K562 (cell line): Measurements from ENCODE around the gene SLC22A12. TPM values are rescaled to one million over a fixed set of nuclear protein-coding genes. Genes with fewer than 3 reads are reported as not detected.

Experiments
- ATAC-seq: fragments of 200-7000 bp; cut with Tn5 transposase; 3 replicates; pipeline ENCODE4 v1.9.1; 2020; ENCODE audit warnings: moderate library complexity
- BruUV-seq: library from RNA; stranded (reverse); fragments of 400-500 nt; replicated peaks from 2 replicates; lab custom pipeline; 2021; lab: Mats Ljungman, UMichigan
- CTCF ChIA-PET: fragments of 300-600 bp; formaldehyde crosslinking; extraction: SDS; loops from one replicate; lab custom pipeline; 2021; ENCODE audit warnings: low intra/inter-chr PET ratio; lab: Yijun Ruan, JAX
- POLR2A ChIA-PET: fragments of 300-600, 350-650 bp; sonication (Branson Sonifier 250); formaldehyde crosslinking; extraction: SDS; loops from one replicate; lab custom pipeline; 2021; ENCODE audit warnings: antibody characterized with exemption, inconsistent platforms; lab: Yijun Ruan, JAX
- DNase-seq, 4 experiments: peaks; one replicate each; pipeline versions ENCODE4 v3.0.0 to v3.0.0-alpha.2; 2011 to 2018; ENCODE audit warnings: low spot score in 3 of 4, mixed read lengths in 3 of 4; ENCODE audit errors: extremely low read depth in 1 of 4
- FAIRE-seq: peaks from 2 replicates; lab custom pipeline; 2011; peaks lifted over from hg19 to GRCh38; lab: Jason Lieb, UNC
- H2AFZ ChIP-seq: 2 replicates; pipeline ENCODE4 v1.6.0; 2011; ENCODE audit warnings: low read depth, low read length, control low read depth, inconsistent platforms
- H3K27ac ChIP-seq: fragments of 200-600 bp; 3 replicates; pipeline ENCODE4 v1.8.0; 2011; ENCODE audit warnings: low read depth, mild to moderate bottlenecking, control low read depth, inconsistent platforms, low read length, moderate library complexity, mixed read lengths; ENCODE audit errors: extremely low read depth
- H3K27me3 ChIP-seq, 2 experiments: fragments of 300-600 bp in 1 of 2; 2 replicates in 1 of 2; 3 replicates in 1 of 2; pipeline versions ENCODE4 v1.6.0 to v1.8.0; 2011; ENCODE audit warnings: inconsistent platforms in 2 of 2, low read length in 2 of 2, mild to moderate bottlenecking in 1 of 2, mixed read lengths in 1 of 2, moderate library complexity in 1 of 2; ENCODE audit not compliant: control insufficient read depth in 2 of 2, insufficient read depth in 2 of 2
- H3K36me3 ChIP-seq: fragments of 300-600 bp; 3 replicates; pipeline ENCODE4 v1.8.0; 2011; ENCODE audit warnings: mild to moderate bottlenecking, low read length, inconsistent platforms; ENCODE audit not compliant: control insufficient read depth, insufficient read depth
- H3K4me1 ChIP-seq, 2 experiments: fragments of 200-600 bp in 1 of 2; replicated peaks in 1 of 2; 2 replicates in 1 of 2; 3 replicates in 1 of 2; pipeline versions ENCODE4 v1.5.1 to v1.8.0; 2011; ENCODE audit warnings: inconsistent platforms in 2 of 2, low read length in 2 of 2, mild to moderate bottlenecking in 1 of 2, mixed read lengths in 1 of 2, moderate library complexity in 1 of 2; ENCODE audit not compliant: control insufficient read depth in 2 of 2, insufficient read depth in 2 of 2
- H3K4me2 ChIP-seq: 2 replicates; pipeline ENCODE4 v1.6.1; 2011; ENCODE audit warnings: low read length, control low read depth, inconsistent platforms, mixed read lengths; ENCODE audit not compliant: insufficient read depth
- H3K4me3 ChIP-seq: fragments of 200-600 bp; sonication (generic), shearing (Covaris generic); 2 replicates; pipeline ENCODE4 v1.5.1; 2016; ENCODE audit warnings: control low read depth, inconsistent platforms
- H3K79me2 ChIP-seq: fragments of 200-600 bp; 3 replicates; pipeline ENCODE4 v1.8.0; 2011; ENCODE audit warnings: low read length, inconsistent platforms; ENCODE audit not compliant: control insufficient read depth, insufficient read depth
- H3K9ac ChIP-seq, 2 experiments: 2 replicates each; pipeline versions ENCODE4 v1.6.0 to v1.6.1; 2011; ENCODE audit warnings: low read depth in 2 of 2, low read length in 2 of 2, control low read depth in 1 of 2, inconsistent platforms in 1 of 2, mild to moderate bottlenecking in 1 of 2, mixed read lengths in 1 of 2; ENCODE audit not compliant: insufficient read depth in 1 of 2
- H3K9me1 ChIP-seq: one replicate; pipeline ENCODE4 v1.6.0; 2011; ENCODE audit warnings: inconsistent platforms, mild to moderate bottlenecking, low read length, moderate library complexity; ENCODE audit not compliant: control insufficient read depth, insufficient read depth
- H3K9me3 ChIP-seq: replicated peaks from 2 replicates; pipeline ENCODE4 v1.5.1; 2011; ENCODE audit warnings: low read depth, low read length, inconsistent platforms; ENCODE audit not compliant: control insufficient read depth, insufficient read depth
- H4K20me1 ChIP-seq: replicated peaks from 2 replicates; pipeline ENCODE4 v1.6.1; 2011; ENCODE audit warnings: low read length, inconsistent platforms, mixed read lengths; ENCODE audit not compliant: control insufficient read depth, insufficient read depth
- ADNP ChIP-seq: fragments of 200-800 bp; sonication (Bioruptor generic); IDR thresholded peaks from 2 replicates; pipeline ENCODE4 v1.6.1; 2016; ENCODE audit warnings: missing genetic modification characterization, missing compliant biosample characterization
- BCOR ChIP-seq: fragments of 450-650 bp; IDR thresholded peaks from 2 replicates; pipeline ENCODE4 v1.6.1; 2016
- CHD4 ChIP-seq: fragments of 200-600 bp; sonication (generic); IDR thresholded peaks from 3 replicates; pipeline ENCODE4 v1.6.1; 2012; ENCODE audit warnings: low read depth, mild to moderate bottlenecking, mixed read lengths, low read length, inconsistent platforms; ENCODE audit not compliant: insufficient read depth, insufficient replicate concordance, poor library complexity, severe bottlenecking
- ELF2 ChIP-seq: fragments of 250-450 bp; sonication (Bioruptor Pico); IDR thresholded peaks from 2 replicates; pipeline ENCODE4 v1.5.0; 2021; ENCODE audit warnings: mild to moderate bottlenecking
- HOMEZ ChIP-seq: fragments of 250-450 bp; sonication (Bioruptor Pico); IDR thresholded peaks from 2 replicates; pipeline ENCODE4 v1.4.0; 2020; ENCODE audit warnings: mild to moderate bottlenecking, moderate library complexity
- KDM1A ChIP-seq, 2 experiments: fragments of 450-650 bp; IDR thresholded peaks; 2 replicates each; pipeline ENCODE4 v1.6.1; 2016; ENCODE audit warnings: mild to moderate bottlenecking in 2 of 2
- PPARD ChIP-seq: fragments of 250-450 bp; sonication (Bioruptor Pico); IDR thresholded peaks from 2 replicates; pipeline ENCODE4 v1.8.0; 2022; ENCODE audit warnings: inconsistent platforms, mild to moderate bottlenecking, moderate library complexity
- RB1 ChIP-seq: fragments of 450-650 bp; IDR thresholded peaks from 2 replicates; pipeline ENCODE4 v1.6.1; 2017; ENCODE audit warnings: low read depth, mild to moderate bottlenecking
- TAL1 ChIP-seq: fragments of 450-650 bp; IDR thresholded peaks from 2 replicates; pipeline ENCODE4 v1.6.1; 2016; ENCODE audit warnings: mild to moderate bottlenecking
- ZNF551 ChIP-seq: fragments of 250-450 bp; sonication (Bioruptor Pico); IDR thresholded peaks from 2 replicates; pipeline ENCODE4 v1.5.0; 2021; ENCODE audit warnings: mild to moderate bottlenecking, moderate library complexity
- WGBS: fragments of 100-300 bp; shearing (Covaris generic); methylation state at CpG from one replicate; pipeline ENCODE4 v1.1.6; 2016; ENCODE audit warnings: low coverage, mixed read lengths; ENCODE audit not compliant: insufficient coverage; ENCODE audit errors: missing lambda C conversion rate; 5-methylcytosine and 5-hydroxymethylcytosine counted together
- in situ Hi-C: fragments of 300-500 bp; cut with MboI; formaldehyde crosslinking; loops from 4 replicates; pipeline ENCODE4 v1.15.0; 2018; ENCODE audit warnings: inconsistent platforms, mixed read lengths
- intact Hi-C: fragments of 100-400 bp; cut with micrococcal nuclease; formaldehyde crosslinking; loops from 2 replicates; pipeline ENCODE4 v1.14.2; 2022
- polyA plus RNA-seq, 8 experiments: library from polyadenylated mRNA; depleted of rRNA in 4 of 8; stranded (reverse) in 5 of 8; unstranded in 3 of 8; fragments of >200 nt; fragmentation: Nextera tagmentation in 2 of 8; fragmentation: Illumina TruSeq in 1 of 8; extraction: Ambion mirVana in 2 of 8; extraction: Trizol in 1 of 8; gene quantifications; 2 replicates each; pipeline versions ENCODE4 v1.2.1 to v1.2.3, GENCODE V29; 2011 to 2014; ENCODE audit warnings: inconsistent platforms in 1 of 8, missing spikeins in 1 of 8
- total RNA-seq, 7 experiments: library from RNA; depleted of rRNA in 6 of 7; stranded (reverse); fragments of >200 nt in 6 of 7; fragmentation: Illumina TruSeq in 2 of 7; extraction: Trizol in 2 of 7; gene quantifications; 2 replicates each; pipeline versions ENCODE4 v1.2.1 to v1.2.3, GENCODE V29; 2011 to 2021; ENCODE audit warnings: low replicate concordance in 1 of 7
- TF ChIP-seq, protein P1 (sequence below), 2 experiments: fragments of 450-650 bp in 1 of 2; sonication (generic) in 1 of 2; formaldehyde crosslinking in 1 of 2; IDR thresholded peaks in 1 of 2; conservative IDR thresholded peaks in 1 of 2; 2 replicates each; pipeline versions ENCODE4 v1.6.1 to v1.8.1; 2016 to 2023; ENCODE audit warnings: mild to moderate bottlenecking in 2 of 2, moderate library complexity in 2 of 2, inconsistent platforms in 1 of 2, missing genetic modification reagents in 1 of 2
- TF ChIP-seq, protein P2 (sequence below): fragments of 450-650 bp; IDR thresholded peaks from 2 replicates; pipeline ENCODE4 v1.6.1; 2016; ENCODE audit warnings: missing biosample characterization, missing genetic modification characterization

Gene SLC22A12
- total and polyA plus RNA-seq, 9 of the 15 experiments (the other 6 are each of a cell fraction or from before 2014, with no cell fraction given): not detected

- 10% methylated on average over 10 of the region's 10 CpGs for WGBS
- POLR2A ChIA-PET: interaction anchor here (1.0 kb wide), 1 partner anchor 12 kb away, joined by 3 read pairs; no protein-coding TSS in a partner anchor
- no peak for FAIRE-seq
These were observed 11.5 kb downstream of the SLC22A12 start for GRCh38 chr11:64602466-64603070.

DNA sequence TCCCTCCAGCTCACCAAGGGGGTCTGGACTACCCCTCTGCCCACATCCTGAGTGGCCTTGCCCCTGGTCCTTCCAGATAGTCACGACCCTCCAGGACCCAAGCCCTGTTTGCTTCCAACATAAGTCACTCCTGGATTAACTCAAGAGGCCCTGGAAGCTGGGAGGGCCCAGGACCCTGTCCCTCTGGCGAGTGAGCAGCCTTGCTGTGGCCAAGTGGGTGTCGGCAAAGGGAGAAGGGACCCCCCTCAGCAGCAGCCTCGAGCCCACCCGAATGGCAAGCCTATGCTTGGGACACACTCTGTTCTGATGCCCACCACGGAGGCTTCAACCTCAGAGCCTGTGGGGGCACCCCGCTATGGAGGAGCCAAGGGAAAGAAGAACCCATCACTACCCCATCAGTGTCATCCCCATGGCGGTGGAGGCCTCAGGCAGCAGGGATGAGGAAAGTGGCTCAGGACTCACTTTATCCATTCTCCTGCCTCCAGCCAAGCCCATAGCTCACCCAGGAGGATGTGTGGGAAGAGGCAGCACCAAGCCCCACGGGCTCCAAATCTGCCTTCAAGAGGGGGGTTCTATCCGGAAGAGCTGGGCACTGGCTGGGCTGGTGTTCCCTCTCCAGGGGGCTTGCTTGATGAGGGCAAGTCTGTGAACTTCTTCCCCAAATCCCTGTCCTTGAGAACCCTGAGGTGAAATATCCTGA is 12.5 kb downstream of the SLC22A12 start:
- CTCF ChIA-PET: no interaction called here
- FAIRE-seq (no peak), DNase-seq (no peak), ATAC-seq (no peak)
- no peaks in the 10 kb centered on the region for H3K9me3 ChIP-seq
- WGBS: 0% methylated on average over 10 of the region's 10 CpGs
- H3K27me3 ChIP-seq: peaks cover 7 to 54% of the 10 kb centered on the region in 2 experiments; a peak in 4 of 5 replicates
- POLR2A ChIA-PET: interaction anchor here (0.7 to 1.1 kb wide), 3 partner anchors 11 to 50 kb away, joined by 3 to 4 read pairs (median 3); no protein-coding TSS in a partner anchor
- H3K4me1 ChIP-seq: peaks cover 0 to 27% of the 10 kb centered on the region in 2 experiments; a peak in 3 of 5 replicates
- in situ Hi-C loops: no loop called here
- intact Hi-C loops: no loop called here
- no peak overlapping the region for H2AFZ ChIP-seq
- no peak overlapping the region for H3K4me3 ChIP-seq
- no TSS peak for BruUV-seq
- no peak overlapping the region for H3K27ac ChIP-seq
- H3K79me2 ChIP-seq: no peaks in the 10 kb centered on the region
- H3K36me3 ChIP-seq: no peaks in the 10 kb centered on the region
- no peak overlapping the region for H3K4me2 ChIP-seq
- peaks cover 10% of the 10 kb centered on the region for H4K20me1 ChIP-seq
- no peak overlapping the region for H3K9ac ChIP-seq
- no peaks in the 10 kb centered on the region for H3K9me1 ChIP-seq
- no peak for TF ChIP-seq HOMEZ (CRISPR knock-in tag)
- TF ChIP-seq, protein P1, sequence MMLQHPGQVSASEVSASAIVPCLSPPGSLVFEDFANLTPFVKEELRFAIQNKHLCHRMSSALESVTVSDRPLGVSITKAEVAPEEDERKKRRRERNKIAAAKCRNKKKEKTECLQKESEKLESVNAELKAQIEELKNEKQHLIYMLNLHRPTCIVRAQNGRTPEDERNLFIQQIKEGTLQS (IDR thresholded peaks at IDR 0.05): no peak
- TF ChIP-seq, protein P1 (CRISPR knock-in tag; conservative IDR thresholded peaks at IDR 0.05): no peak
- TF ChIP-seq TAL1: no peak
- TF ChIP-seq ZNF551: no peak
- no peak for TF ChIP-seq PPARD (CRISPR knock-in tag)
- TF ChIP-seq, protein P2, sequence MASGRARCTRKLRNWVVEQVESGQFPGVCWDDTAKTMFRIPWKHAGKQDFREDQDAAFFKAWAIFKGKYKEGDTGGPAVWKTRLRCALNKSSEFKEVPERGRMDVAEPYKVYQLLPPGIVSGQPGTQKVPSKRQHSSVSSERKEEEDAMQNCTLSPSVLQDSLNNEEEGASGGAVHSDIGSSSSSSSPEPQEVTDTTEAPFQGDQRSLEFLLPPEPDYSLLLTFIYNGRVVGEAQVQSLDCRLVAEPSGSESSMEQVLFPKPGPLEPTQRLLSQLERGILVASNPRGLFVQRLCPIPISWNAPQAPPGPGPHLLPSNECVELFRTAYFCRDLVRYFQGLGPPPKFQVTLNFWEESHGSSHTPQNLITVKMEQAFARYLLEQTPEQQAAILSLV: no peak
- no peak for TF ChIP-seq RB1

More at GRCh38 chr11:64602466-64603070, 11.5 kb downstream of the SLC22A12 start:
- no TSS peak for BruUV-seq
- peaks cover 0 to 28% of the 10 kb centered on the region in 2 experiments; a peak in 3 of 5 replicates for H3K4me1 ChIP-seq
- CTCF ChIA-PET: no interaction called here
- TF ChIP-seq KDM1A (IDR thresholded peaks at IDR 0.05) (peak; percentile 29 to 57; a peak in 2 of 4 replicates), ADNP (tag) (peak; percentile 74), ELF2 (CRISPR knock-in tag) (no peak), CHD4 (peak; percentile 58), BCOR (peak; percentile 61)
- TF ChIP-seq, all 486 proteins: peak for 4
- ATAC-seq: no peak
- no peak for DNase-seq
- H3K4me2 ChIP-seq: no peak overlapping the region
- peaks cover 10% of the 10 kb centered on the region for H4K20me1 ChIP-seq
- H3K4me3 ChIP-seq: no peak overlapping the region
- no peaks in the 10 kb centered on the region for H3K9me1 ChIP-seq
- H3K9me3 ChIP-seq: no peaks in the 10 kb centered on the region
- in situ Hi-C loops: no loop called here
- no peak overlapping the region for H2AFZ ChIP-seq
- H3K36me3 ChIP-seq: no peaks in the 10 kb centered on the region
- no peak overlapping the region for H3K27ac ChIP-seq
- intact Hi-C loops: no loop called here
- peak overlapping the region in 1 of 2 experiments; percentile 17; a peak in 1 of 4 replicates for H3K9ac ChIP-seq
- no peaks in the 10 kb centered on the region for H3K79me2 ChIP-seq
- peaks cover 5 to 62% of the 10 kb centered on the region in 2 experiments; a peak in 4 of 5 replicates for H3K27me3 ChIP-seq
